ENCODE data around the gene ZFPM1. TPM values are rescaled to one million over a fixed set of nuclear protein-coding genes. Genes with fewer than 3 reads are reported as not detected.

Gene ZFPM1
- total RNA-seq, 2 experiments from 2014 or later = 15.0 to 18.0 TPM

GRCh38 chr16:88536971-88537751 lies 84.1 kb downstream of the ZFPM1 start:
- intact Hi-C loops (cut with micrococcal nuclease) = no loop called here

GRCh38 chr16:88537859-88538258 lies 84.8 kb downstream of the ZFPM1 start:
- Mint-ChIP-seq H3K27ac (no peak overlapping the region), H3K9me3 (no peaks in the 10 kb centered on the region), H3K27me3 (no peaks in the 10 kb centered on the region), H3K4me3 (peak overlapping the region; percentile 6), H3K4me1 (ENCODE audit: low read depth) (peaks cover 9% of the 10 kb centered on the region), H3K36me3 (ENCODE audit: low read depth) (peaks cover 4% of the 10 kb centered on the region)
- no peak for DNase-seq
- no peak for TF ChIP-seq CTCF (IDR thresholded peaks at IDR 0.05)
- ATAC-seq = no peak
- intact Hi-C loops (cut with micrococcal nuclease) = no loop called here
- POLR2A ChIA-PET = interaction anchor here (0.7 to 1.4 kb wide), 3 partner anchors 23 to 235 kb away, joined by 3 to 4 read pairs (median 3); partner anchors contain the start of gene ZC3H18
- CTCF ChIA-PET = no interaction called here

More at GRCh38 chr16:88536971-88537751, 84.1 kb downstream of the ZFPM1 start:
- H3K27me3 Mint-ChIP-seq = no peaks in the 10 kb centered on the region
- CTCF ChIA-PET = interaction anchor here (2.0 kb wide), 1 partner anchor 100 kb away, joined by 9 read pairs; no protein-coding TSS in a partner anchor
- H3K4me3 Mint-ChIP-seq = no peak overlapping the region
- peaks cover 9% of the 10 kb centered on the region for H3K4me1 Mint-ChIP-seq (ENCODE audit: low read depth)
- DNase-seq (peak; percentile 21), ATAC-seq (no peak)
- no peak overlapping the region for H3K27ac Mint-ChIP-seq
- no peaks in the 10 kb centered on the region for H3K9me3 Mint-ChIP-seq
- H3K36me3 Mint-ChIP-seq (ENCODE audit: low read depth) = peaks cover 4% of the 10 kb centered on the region
- TF ChIP-seq CTCF (IDR thresholded peaks at IDR 0.05) = no peak
- POLR2A ChIA-PET = interaction anchor here (0.6 to 1.4 kb wide), 4 partner anchors 9 to 225 kb away, joined by 3 read pairs; no protein-coding TSS in a partner anchor

DNA sequence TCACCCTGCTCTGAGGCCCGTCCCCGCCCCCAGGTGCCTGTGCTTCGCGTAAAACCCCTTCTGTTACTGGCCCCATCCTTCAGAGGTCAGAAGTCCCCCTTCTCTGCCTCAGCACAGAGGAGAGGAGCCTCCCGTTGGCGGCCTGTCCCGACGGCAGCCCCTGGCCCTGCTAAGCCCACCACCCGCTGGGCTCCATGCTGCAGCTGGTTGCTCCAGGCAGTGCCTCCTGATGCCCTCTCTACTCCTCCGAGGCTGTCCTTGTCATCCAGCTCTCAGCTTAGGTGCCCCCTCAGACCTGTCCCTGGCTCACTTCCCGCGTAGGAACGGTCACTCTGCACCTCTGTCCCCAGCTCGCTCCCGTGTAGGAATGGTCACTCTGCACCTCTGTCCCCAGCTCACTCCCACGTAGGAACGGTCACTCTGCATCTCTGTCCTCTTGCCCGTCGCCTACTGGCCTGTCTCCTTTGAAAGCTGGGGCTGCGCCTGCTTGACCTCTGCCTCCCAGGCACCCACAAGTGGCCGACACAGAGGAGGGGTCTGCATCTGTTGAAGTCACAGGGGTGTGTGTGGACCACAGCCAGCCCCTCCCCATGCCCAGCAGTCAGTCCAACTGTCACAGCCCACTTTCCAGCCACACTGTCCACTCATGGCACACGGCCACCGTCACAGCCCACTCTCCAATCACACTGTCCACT lies 85.4 kb downstream of the ZFPM1 start:
- ChIA-PET POLR2A (interaction anchor here (0.6 to 1.4 kb wide), 4 partner anchors 22 to 253 kb away, joined by 3 to 4 read pairs (median 4); partner anchors contain the start of gene ZC3H18), CTCF (no interaction called here)
- H3K36me3 Mint-ChIP-seq (ENCODE audit: low read depth) = peaks cover 9% of the 10 kb centered on the region
- intact Hi-C loops (cut with micrococcal nuclease) = no loop called here
- ATAC-seq (no peak), DNase-seq (no peak)
- H3K9me3 Mint-ChIP-seq = peaks cover 5% of the 10 kb centered on the region
- H3K4me1 Mint-ChIP-seq (ENCODE audit: low read depth) = peaks cover 9% of the 10 kb centered on the region
- no peak overlapping the region for H3K27ac Mint-ChIP-seq
- no peaks in the 10 kb centered on the region for H3K27me3 Mint-ChIP-seq
- no peak for TF ChIP-seq CTCF (IDR thresholded peaks at IDR 0.05)
- H3K4me3 Mint-ChIP-seq = no peak overlapping the region

- ChIA-PET CTCF (no interaction called here), POLR2A (interaction anchor here (0.6 to 1.4 kb wide), 2 partner anchors 31 to 253 kb away, joined by 4 read pairs; partner anchors contain the start of gene ZC3H18)
- Mint-ChIP-seq H3K36me3 (ENCODE audit: low read depth) (peaks cover 11% of the 10 kb centered on the region), H3K4me1 (ENCODE audit: low read depth) (peaks cover 9% of the 10 kb centered on the region), H3K9me3 (peaks cover 7% of the 10 kb centered on the region), H3K4me3 (no peak overlapping the region), H3K27me3 (no peaks in the 10 kb centered on the region), H3K27ac (no peak overlapping the region)
- TF ChIP-seq CTCF (IDR thresholded peaks at IDR 0.05) = no peak
- DNase-seq (no peak), ATAC-seq (no peak)
- intact Hi-C loops (cut with micrococcal nuclease) = no loop called here
Measured at GRCh38 chr16:88539261-88539651, 86.2 kb downstream of the ZFPM1 start.

All from activated CD8-positive, alpha-beta T cell treated with anti-CD3 and anti-CD28 coated beads for 36 hours (primary cell).